NT2/D1 (cell line): ENCODE measurements around the gene KAT6B.

Source experiments
- SUZ12 ChIP-seq: IDR thresholded peaks from 2 replicates; pipeline ENCODE4 v1.6.1; 2011; ENCODE audit not compliant: insufficient read length, insufficient read depth; ENCODE audit errors: extremely low read depth
- YY1 ChIP-seq: IDR thresholded peaks from 2 replicates; pipeline ENCODE4 v1.6.1; 2011; ENCODE audit not compliant: insufficient read length, insufficient read depth
- ZNF274 ChIP-seq: IDR thresholded peaks from 2 replicates; pipeline ENCODE4 v1.6.1; 2011; ENCODE audit warnings: mild to moderate bottlenecking, low read depth, low read length

GRCh38 chr10:74828946-74829345 lies 2.5 kb downstream of the KAT6B start:
- TF ChIP-seq SUZ12: no peak
- no peak for TF ChIP-seq YY1
- TF ChIP-seq ZNF274: no peak
